HepG2 (cell line): ENCODE measurements around the gene CAMTA1. TPM values are rescaled to one million over a fixed set of nuclear protein-coding genes. Genes with fewer than 3 reads are reported as not detected.

ENCODE experiments used
- AGO2 ChIP-seq: fragments of 200-400 bp; formaldehyde crosslinking; optimal IDR thresholded peaks from 2 replicates; pipeline ENCODE3; 2017; ENCODE audit warnings: mild to moderate bottlenecking, low read depth, low read length, moderate library complexity
- ATF7-NPFF ChIP-seq: sonication (generic); formaldehyde crosslinking; IDR thresholded peaks from 2 replicates; pipeline ENCODE4 v1.8.1; 2023; ENCODE audit warnings: mild to moderate bottlenecking, low read depth, missing genetic modification reagents, moderate library complexity
- ZNF546 ChIP-seq: sonication (generic); formaldehyde crosslinking; conservative IDR thresholded peaks from 2 replicates; pipeline ENCODE4 v1.8.1; 2023; ENCODE audit warnings: mild to moderate bottlenecking, missing genetic modification reagents
- ZNF547 ChIP-seq: sonication (generic); formaldehyde crosslinking; IDR thresholded peaks from 2 replicates; pipeline ENCODE4 v1.5.1; 2020; ENCODE audit warnings: mild to moderate bottlenecking, missing genetic modification reagents
- ZNF678 ChIP-seq: sonication (generic); formaldehyde crosslinking; IDR thresholded peaks from 2 replicates; pipeline ENCODE4 v1.4.0; 2020; ENCODE audit warnings: mild to moderate bottlenecking, missing genetic modification reagents
- ZNF792 ChIP-seq: IDR thresholded peaks from 2 replicates; pipeline ENCODE4 v1.6.1; 2016
- polyA plus RNA-seq, 8 experiments: library from polyadenylated mRNA; depleted of rRNA in 3 of 8; stranded (reverse) in 7 of 8; unstranded in 1 of 8; fragments of >200 nt; fragmentation: Illumina TruSeq in 4 of 8; extraction: Trizol in 4 of 8; gene quantifications; 2 replicates each; pipeline versions ENCODE4 v1.2.1 to v1.2.3, GENCODE V29; 2011 to 2016; ENCODE audit warnings: low read depth in 4 of 8, missing spikeins in 1 of 8, mixed read lengths in 1 of 8; ENCODE audit not compliant: insufficient read depth in 1 of 8
- total RNA-seq, 5 experiments: library from RNA; depleted of rRNA; stranded (reverse); fragments of >200 nt; fragmentation: Illumina TruSeq; extraction: Trizol; gene quantifications; 2 replicates each; pipeline ENCODE4 v1.2.3, GENCODE V29; 2016; ENCODE audit warnings: low read depth in 1 of 5
- TF ChIP-seq, protein P1 (sequence below): sonication (generic); formaldehyde crosslinking; IDR thresholded peaks from 2 replicates; pipeline ENCODE4 v1.4.0; 2020; ENCODE audit warnings: missing genetic modification reagents
- TF ChIP-seq, protein P2 (sequence below): sonication (generic); formaldehyde crosslinking; IDR thresholded peaks from 2 replicates; pipeline ENCODE4 v1.8.1; 2023; ENCODE audit warnings: mild to moderate bottlenecking, moderate library complexity, missing genetic modification reagents
- TF ChIP-seq, protein P3 (sequence below): sonication (generic); formaldehyde crosslinking; conservative IDR thresholded peaks from 2 replicates; pipeline ENCODE4 v1.8.0; 2022; ENCODE audit warnings: low read depth, missing genetic modification reagents
- TF ChIP-seq, protein P4 (sequence below): IDR thresholded peaks from 2 replicates; pipeline ENCODE4 v1.6.1; 2016; ENCODE audit warnings: mild to moderate bottlenecking
- TF ChIP-seq, protein P5 (sequence below): sonication (generic); formaldehyde crosslinking; IDR thresholded peaks from 2 replicates; pipeline ENCODE4 v1.4.0; 2020; ENCODE audit warnings: missing genetic modification reagents
- TF ChIP-seq, protein P6 (sequence below): sonication (generic); formaldehyde crosslinking; IDR thresholded peaks from 2 replicates; pipeline ENCODE4 v1.5.1; 2020; ENCODE audit warnings: mild to moderate bottlenecking, missing genetic modification reagents
- TF ChIP-seq, protein P7 (sequence below): sonication (generic); formaldehyde crosslinking; IDR thresholded peaks from 2 replicates; pipeline ENCODE4 v1.8.0; 2022; ENCODE audit warnings: missing genetic modification reagents, mild to moderate bottlenecking, borderline replicate concordance

CAMTA1 gene
- total and polyA plus RNA-seq, 2 of the 13 experiments (the other 11 are each of a cell fraction or from before 2014, with no cell fraction given): 25.0 to 36.4 TPM

DNA sequence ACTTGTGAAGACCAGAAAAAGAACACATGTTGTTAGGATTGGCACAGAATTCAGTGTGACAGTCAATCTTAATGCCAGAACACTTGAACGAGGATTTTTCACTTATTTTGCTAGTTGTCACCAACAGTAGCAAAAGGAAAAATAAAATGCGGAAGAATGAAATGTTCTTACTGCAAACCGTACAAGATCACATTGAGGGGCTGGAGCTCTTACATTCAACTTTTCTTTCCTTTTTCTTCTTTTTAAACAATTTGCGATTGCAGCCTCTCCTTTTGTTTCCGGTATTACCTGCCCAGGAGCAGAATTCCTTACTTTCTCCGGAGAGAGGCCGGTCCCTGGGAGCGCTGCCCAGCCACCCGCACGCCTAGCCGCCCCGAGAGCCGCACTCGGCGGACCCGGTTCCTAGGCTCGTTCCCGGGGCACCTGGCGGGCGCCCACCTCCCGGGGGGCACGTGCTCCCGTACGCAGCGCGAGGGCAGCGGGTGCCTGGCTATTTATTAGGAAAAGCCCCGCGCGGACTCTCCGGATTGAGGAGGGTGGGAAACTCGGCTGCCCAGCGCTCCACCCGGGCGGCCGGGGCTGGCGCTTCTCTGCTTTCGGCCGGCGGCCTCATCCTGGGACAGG, 1.2 kb upstream of the CAMTA1 start (continued):
- TF ChIP-seq, protein P1, sequence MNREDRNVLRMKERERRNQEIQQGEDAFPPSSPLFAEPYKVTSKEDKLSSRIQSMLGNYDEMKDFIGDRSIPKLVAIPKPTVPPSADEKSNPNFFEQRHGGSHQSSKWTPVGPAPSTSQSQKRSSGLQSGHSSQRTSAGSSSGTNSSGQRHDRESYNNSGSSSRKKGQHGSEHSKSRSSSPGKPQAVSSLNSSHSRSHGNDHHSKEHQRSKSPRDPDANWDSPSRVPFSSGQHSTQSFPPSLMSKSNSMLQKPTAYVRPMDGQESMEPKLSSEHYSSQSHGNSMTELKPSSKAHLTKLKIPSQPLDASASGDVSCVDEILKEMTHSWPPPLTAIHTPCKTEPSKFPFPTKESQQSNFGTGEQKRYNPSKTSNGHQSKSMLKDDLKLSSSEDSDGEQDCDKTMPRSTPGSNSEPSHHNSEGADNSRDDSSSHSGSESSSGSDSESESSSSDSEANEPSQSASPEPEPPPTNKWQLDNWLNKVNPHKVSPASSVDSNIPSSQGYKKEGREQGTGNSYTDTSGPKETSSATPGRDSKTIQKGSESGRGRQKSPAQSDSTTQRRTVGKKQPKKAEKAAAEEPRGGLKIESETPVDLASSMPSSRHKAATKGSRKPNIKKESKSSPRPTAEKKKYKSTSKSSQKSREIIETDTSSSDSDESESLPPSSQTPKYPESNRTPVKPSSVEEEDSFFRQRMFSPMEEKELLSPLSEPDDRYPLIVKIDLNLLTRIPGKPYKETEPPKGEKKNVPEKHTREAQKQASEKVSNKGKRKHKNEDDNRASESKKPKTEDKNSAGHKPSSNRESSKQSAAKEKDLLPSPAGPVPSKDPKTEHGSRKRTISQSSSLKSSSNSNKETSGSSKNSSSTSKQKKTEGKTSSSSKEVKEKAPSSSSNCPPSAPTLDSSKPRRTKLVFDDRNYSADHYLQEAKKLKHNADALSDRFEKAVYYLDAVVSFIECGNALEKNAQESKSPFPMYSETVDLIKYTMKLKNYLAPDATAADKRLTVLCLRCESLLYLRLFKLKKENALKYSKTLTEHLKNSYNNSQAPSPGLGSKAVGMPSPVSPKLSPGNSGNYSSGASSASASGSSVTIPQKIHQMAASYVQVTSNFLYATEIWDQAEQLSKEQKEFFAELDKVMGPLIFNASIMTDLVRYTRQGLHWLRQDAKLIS (CRISPR knock-in tag): no peak
- TF ChIP-seq, protein P2, sequence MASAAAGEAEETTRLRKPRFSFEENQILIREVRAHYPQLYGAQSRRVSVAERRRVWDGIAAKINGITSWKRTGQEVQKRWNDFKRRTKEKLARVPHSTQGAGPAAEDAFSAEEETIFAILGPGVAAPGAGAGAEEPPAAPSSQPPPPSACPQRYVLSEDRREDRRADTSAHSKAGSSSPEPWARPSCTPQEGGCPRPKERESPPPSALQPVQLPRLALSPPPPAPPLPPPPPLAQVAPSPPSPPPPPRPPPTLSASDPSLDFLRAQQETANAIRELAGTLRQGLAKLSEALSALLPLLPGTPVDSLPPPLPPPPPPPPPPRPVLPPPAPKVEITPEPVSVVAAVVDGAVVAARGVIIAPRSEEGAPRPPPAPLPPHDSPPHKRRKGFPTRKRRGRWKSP (CRISPR knock-in tag): 0 out of 2 replicates have a peak, but pooled peaks have one; percentile 5
- TF ChIP-seq AGO2 (peak; percentile 75), ZNF547 (CRISPR knock-in tag) (peak; percentile 5), ATF7-NPFF (CRISPR knock-in tag) (no peak), ZNF678 (0 out of 2 replicates have a peak, but pooled peaks have one; percentile 19), ZNF792 (CRISPR knock-in tag) (0 out of 2 replicates have a peak, but pooled peaks have one; percentile 7), ZNF546 (CRISPR knock-in tag) (0 out of 2 replicates have a peak, but pooled peaks have one; percentile 15)
- TF ChIP-seq, protein P3, sequence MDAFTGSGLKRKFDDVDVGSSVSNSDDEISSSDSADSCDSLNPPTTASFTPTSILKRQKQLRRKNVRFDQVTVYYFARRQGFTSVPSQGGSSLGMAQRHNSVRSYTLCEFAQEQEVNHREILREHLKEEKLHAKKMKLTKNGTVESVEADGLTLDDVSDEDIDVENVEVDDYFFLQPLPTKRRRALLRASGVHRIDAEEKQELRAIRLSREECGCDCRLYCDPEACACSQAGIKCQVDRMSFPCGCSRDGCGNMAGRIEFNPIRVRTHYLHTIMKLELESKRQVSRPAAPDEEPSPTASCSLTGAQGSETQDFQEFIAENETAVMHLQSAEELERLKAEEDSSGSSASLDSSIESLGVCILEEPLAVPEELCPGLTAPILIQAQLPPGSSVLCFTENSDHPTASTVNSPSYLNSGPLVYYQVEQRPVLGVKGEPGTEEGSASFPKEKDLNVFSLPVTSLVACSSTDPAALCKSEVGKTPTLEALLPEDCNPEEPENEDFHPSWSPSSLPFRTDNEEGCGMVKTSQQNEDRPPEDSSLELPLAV (CRISPR knock-in tag): no peak
- TF ChIP-seq, protein P4, sequence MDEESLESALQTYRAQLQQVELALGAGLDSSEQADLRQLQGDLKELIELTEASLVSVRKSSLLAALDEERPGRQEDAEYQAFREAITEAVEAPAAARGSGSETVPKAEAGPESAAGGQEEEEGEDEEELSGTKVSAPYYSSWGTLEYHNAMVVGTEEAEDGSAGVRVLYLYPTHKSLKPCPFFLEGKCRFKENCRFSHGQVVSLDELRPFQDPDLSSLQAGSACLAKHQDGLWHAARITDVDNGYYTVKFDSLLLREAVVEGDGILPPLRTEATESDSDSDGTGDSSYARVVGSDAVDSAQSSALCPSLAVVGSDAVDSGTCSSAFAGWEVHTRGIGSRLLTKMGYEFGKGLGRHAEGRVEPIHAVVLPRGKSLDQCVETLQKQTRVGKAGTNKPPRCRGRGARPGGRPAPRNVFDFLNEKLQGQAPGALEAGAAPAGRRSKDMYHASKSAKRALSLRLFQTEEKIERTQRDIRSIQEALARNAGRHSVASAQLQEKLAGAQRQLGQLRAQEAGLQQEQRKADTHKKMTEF (CRISPR knock-in tag): peak; percentile 29; the same call in 1 of the 2 replicates
- TF ChIP-seq, protein P5, sequence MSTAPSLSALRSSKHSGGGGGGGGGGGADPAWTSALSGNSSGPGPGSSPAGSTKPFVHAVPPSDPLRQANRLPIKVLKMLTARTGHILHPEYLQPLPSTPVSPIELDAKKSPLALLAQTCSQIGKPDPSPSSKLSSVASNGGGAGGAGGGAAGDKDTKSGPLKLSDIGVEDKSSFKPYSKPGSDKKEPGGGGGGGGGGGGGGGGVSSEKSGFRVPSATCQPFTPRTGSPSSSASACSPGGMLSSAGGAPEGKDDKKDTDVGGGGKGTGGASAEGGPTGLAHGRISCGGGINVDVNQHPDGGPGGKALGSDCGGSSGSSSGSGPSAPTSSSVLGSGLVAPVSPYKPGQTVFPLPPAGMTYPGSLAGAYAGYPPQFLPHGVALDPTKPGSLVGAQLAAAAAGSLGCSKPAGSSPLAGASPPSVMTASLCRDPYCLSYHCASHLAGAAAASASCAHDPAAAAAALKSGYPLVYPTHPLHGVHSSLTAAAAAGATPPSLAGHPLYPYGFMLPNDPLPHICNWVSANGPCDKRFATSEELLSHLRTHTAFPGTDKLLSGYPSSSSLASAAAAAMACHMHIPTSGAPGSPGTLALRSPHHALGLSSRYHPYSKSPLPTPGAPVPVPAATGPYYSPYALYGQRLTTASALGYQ: no peak
- TF ChIP-seq, protein P6, sequence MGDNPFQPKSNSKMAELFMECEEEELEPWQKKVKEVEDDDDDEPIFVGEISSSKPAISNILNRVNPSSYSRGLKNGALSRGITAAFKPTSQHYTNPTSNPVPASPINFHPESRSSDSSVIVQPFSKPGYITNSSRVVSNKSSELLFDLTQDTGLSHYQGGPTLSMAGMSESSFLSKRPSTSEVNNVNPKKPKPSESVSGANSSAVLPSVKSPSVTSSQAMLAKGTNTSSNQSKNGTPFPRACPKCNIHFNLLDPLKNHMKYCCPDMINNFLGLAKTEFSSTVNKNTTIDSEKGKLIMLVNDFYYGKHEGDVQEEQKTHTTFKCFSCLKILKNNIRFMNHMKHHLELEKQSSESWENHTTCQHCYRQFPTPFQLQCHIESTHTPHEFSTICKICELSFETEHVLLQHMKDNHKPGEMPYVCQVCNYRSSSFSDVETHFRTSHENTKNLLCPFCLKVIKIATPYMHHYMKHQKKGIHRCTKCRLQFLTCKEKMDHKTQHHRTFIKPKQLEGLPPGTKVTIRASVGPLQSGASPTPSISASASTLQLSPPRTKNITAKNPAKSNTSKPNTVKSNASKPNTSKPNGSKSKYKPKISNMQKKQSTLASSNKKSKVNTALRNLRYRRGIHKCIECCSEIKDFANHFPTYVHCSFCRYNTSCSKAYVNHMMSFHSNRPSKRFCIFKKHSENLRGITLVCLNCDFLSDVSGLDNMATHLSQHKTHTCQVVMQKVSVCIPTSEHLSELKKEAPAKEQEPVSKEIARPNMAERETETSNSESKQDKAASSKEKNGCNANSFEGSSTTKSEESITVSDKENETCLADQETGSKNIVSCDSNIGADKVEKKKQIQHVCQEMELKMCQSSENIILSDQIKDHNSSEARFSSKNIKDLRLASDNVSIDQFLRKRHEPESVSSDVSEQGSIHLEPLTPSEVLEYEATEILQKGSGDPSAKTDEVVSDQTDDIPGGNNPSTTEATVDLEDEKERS (CRISPR knock-in tag): no peak
- TF ChIP-seq, protein P7, sequence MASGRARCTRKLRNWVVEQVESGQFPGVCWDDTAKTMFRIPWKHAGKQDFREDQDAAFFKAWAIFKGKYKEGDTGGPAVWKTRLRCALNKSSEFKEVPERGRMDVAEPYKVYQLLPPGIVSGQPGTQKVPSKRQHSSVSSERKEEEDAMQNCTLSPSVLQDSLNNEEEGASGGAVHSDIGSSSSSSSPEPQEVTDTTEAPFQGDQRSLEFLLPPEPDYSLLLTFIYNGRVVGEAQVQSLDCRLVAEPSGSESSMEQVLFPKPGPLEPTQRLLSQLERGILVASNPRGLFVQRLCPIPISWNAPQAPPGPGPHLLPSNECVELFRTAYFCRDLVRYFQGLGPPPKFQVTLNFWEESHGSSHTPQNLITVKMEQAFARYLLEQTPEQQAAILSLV: peak; percentile 13; the same call in 1 of the 2 replicates
